GM21737 (cell line): ENCODE results near the gene DNMT3B.
"Not testable (repeated sequence)": the region's sequence is repeated elsewhere in the genome, so short reads cannot be mapped to it uniquely, and the experiment has no call there.

Experiments used
- ATAC-seq: cut with Tn5 transposase; IDR thresholded peaks from one replicate; pipeline ENCODE4 v1.9.1; 2021; ENCODE audit warnings: mild to moderate bottlenecking, moderate library complexity; ENCODE audit not compliant: unreplicated experiment

Gene DNMT3B

GRCh38 chr20:32761831-32762753 lies at the start of gene DNMT3B:
DNMT3B (plus strand) TSS chr20:32762385; CDS start chr20:32780324, 17,939 bp downstream.
- peak; percentile 52 for ATAC-seq

GRCh38 chr20:32718749-32719348 lies 43.3 kb upstream of the DNMT3B start:
- ATAC-seq = no peak

- no peak for ATAC-seq
Measured at GRCh38 chr20:32727683-32728082, 34.5 kb upstream of the DNMT3B start.

- not testable (repeated sequence) for ATAC-seq
Measured at GRCh38 chr20:32728435-32728834, 33.8 kb upstream of the DNMT3B start.

- not testable (repeated sequence) for ATAC-seq
Measured at GRCh38 chr20:32729334-32729733, 32.9 kb upstream of the DNMT3B start.

- ATAC-seq = no peak
Measured at GRCh38 chr20:32731882-32732266, 30.3 kb upstream of the DNMT3B start.

- no peak for ATAC-seq
Measured at GRCh38 chr20:32737371-32738223, 24.6 kb upstream of the DNMT3B start.

GRCh38 chr20:32741151-32741550 lies 21.0 kb upstream of the DNMT3B start:
- no peak for ATAC-seq

GRCh38 chr20:32742322-32743236 lies 19.6 kb upstream of the DNMT3B start:
- no peak for ATAC-seq

- no peak for ATAC-seq
Measured at GRCh38 chr20:32743237-32744112, 18.7 kb upstream of the DNMT3B start, which contains the start of gene COMMD7. COMMD7 (minus strand) TSS chr20:32743467; CDS start chr20:32743391, 76 bp downstream.

- ATAC-seq = no peak
Measured at GRCh38 chr20:32749914-32750637, 12.1 kb upstream of the DNMT3B start.

GRCh38 chr20:32751293-32751692 lies 10.9 kb upstream of the DNMT3B start:
- no peak for ATAC-seq

- ATAC-seq = no peak
Measured at GRCh38 chr20:32751702-32752457, 10.3 kb upstream of the DNMT3B start.

- ATAC-seq = no peak
Measured at GRCh38 chr20:32752458-32753250, 9.5 kb upstream of the DNMT3B start.

- no peak for ATAC-seq
Measured at GRCh38 chr20:32753731-32754130, 8.5 kb upstream of the DNMT3B start.

GRCh38 chr20:32756156-32756555 lies 6.0 kb upstream of the DNMT3B start:
- ATAC-seq = no peak

- ATAC-seq = no peak
Measured at GRCh38 chr20:32761417-32761830, 761 bp upstream of the DNMT3B start.
